ENCODE measurements around the gene THTPA. TPM values are rescaled to one million over a fixed set of nuclear protein-coding genes. Genes with fewer than 3 reads are reported as not detected.
A peak's percentile ranks its signal among the peaks of the same experiment; 100 is the strongest.

Gene THTPA
- total and polyA plus RNA-seq, 2 of the 13 experiments (the other 11 are each of a cell fraction or from before 2014, with no cell fraction given): 7.4 to 8.7 TPM

GRCh38 chr14:23568600-23569331 is 12.7 kb downstream of the THTPA start (continued):
- TF ChIP-seq POLR2G (IDR thresholded peaks at IDR 0.05; ENCODE audit: low read depth, low read length) (no peak), SP1 (IDR thresholded peaks at IDR 0.05) (no peak), SP1 (CRISPR knock-in tag; IDR thresholded peaks at IDR 0.05) (no peak), ZNF691 (CRISPR knock-in tag; IDR thresholded peaks at IDR 0.05; ENCODE audit: borderline replicate concordance, low read depth) (peak; percentile 52; the same call in 1 of the 2 replicates), FIP1L1 (IDR thresholded peaks at IDR 0.05; ENCODE audit: borderline replicate concordance, insufficient read depth, low read depth, low read length) (peak; percentile 74; the same call in 1 of the 2 replicates), HMG20A (CRISPR knock-in tag; IDR thresholded peaks at IDR 0.05; ENCODE audit: borderline replicate concordance) (no peak), ZMAT3 (CRISPR knock-in tag; conservative IDR thresholded peaks at IDR 0.05) (0 out of 2 replicates have a peak, but pooled peaks have one; percentile 37), LCORL (IDR thresholded peaks at IDR 0.05) (no peak), LCORL (CRISPR knock-in tag; IDR thresholded peaks at IDR 0.05) (peak; percentile 47; the same call in 1 of the 2 replicates), GLI4 (CRISPR knock-in tag; IDR thresholded peaks at IDR 0.05; ENCODE audit: borderline replicate concordance) (peak; percentile 86; the same call in 1 of the 2 replicates), ZNF513 (CRISPR knock-in tag; conservative IDR thresholded peaks at IDR 0.05) (no peak), ZNF724P (CRISPR knock-in tag; IDR thresholded peaks at IDR 0.05; ENCODE audit: borderline replicate concordance) (0 out of 2 replicates have a peak, but pooled peaks have one; percentile 7), MAZ (IDR thresholded peaks at IDR 0.05; ENCODE audit: borderline replicate concordance, low read depth, low read length) (0 out of 2 replicates have a peak, but pooled peaks have one; percentile 65), MAZ (CRISPR knock-in tag; IDR thresholded peaks at IDR 0.05; ENCODE audit: low read depth) (peak; percentile 57; the same call in 1 of the 2 replicates), SATB2 (CRISPR knock-in tag; IDR thresholded peaks at IDR 0.05) (0 out of 2 replicates have a peak, but pooled peaks have one; percentile 6), PHF8 (CRISPR knock-in tag; IDR thresholded peaks at IDR 0.05) (peak; percentile 37; the same call in 1 of the 2 replicates), ZMYM4 (CRISPR knock-in tag; IDR thresholded peaks at IDR 0.05) (no peak), GATAD2A (CRISPR knock-in tag; IDR thresholded peaks at IDR 0.05) (0 out of 2 replicates have a peak, but pooled peaks have one; percentile 37), HBP1 (CRISPR knock-in tag; IDR thresholded peaks at IDR 0.05; ENCODE audit: low read depth) (peak; percentile 34; the same call in 1 of the 2 replicates), MTA1 (CRISPR knock-in tag; IDR thresholded peaks at IDR 0.05; ENCODE audit: borderline replicate concordance) (no peak), ZSCAN29 (CRISPR knock-in tag; conservative IDR thresholded peaks at IDR 0.05) (0 out of 2 replicates have a peak, but pooled peaks have one; percentile 44), PHF5A (CRISPR knock-in tag; IDR thresholded peaks at IDR 0.05; ENCODE audit: low read depth, unreplicated experiment) (peak; percentile 16), ZNF572 (CRISPR knock-in tag; IDR thresholded peaks at IDR 0.05) (peak; percentile 80; the same call in 1 of the 2 replicates), ISL2 (CRISPR knock-in tag; IDR thresholded peaks at IDR 0.05) (no peak), ZNF773 (CRISPR knock-in tag; IDR thresholded peaks at IDR 0.05; ENCODE audit: borderline replicate concordance) (peak; percentile 32; the same call in 1 of the 2 replicates), PAX8 (CRISPR knock-in tag; IDR thresholded peaks at IDR 0.05; ENCODE audit: borderline replicate concordance) (0 out of 2 replicates have a peak, but pooled peaks have one; percentile 6)

Measured in HepG2 (cell line).